Hepatocyte (in vitro differentiated cells): ENCODE results near the gene ZKSCAN4. TPM values are rescaled to one million over a fixed set of nuclear protein-coding genes. Genes with fewer than 3 reads are reported as not detected.

ENCODE experiments used
- DNase-seq: peaks from one replicate; pipeline ENCODE4 v3.0.0-alpha.2; 2016; ENCODE audit warnings: low spot score
- H2AFZ ChIP-seq: fragments of 200-600 bp; sonication (generic); 2 replicates; pipeline ENCODE4 v1.6.0; 2016; ENCODE audit warnings: antibody characterized with exemption, mild to moderate bottlenecking
- H3K27ac ChIP-seq: fragments of 200-600 bp; sonication (generic); 2 replicates; pipeline ENCODE4 v1.5.1; 2016; ENCODE audit warnings: mild to moderate bottlenecking
- H3K27me3 ChIP-seq: fragments of 200-600 bp; sonication (generic); 2 replicates; pipeline ENCODE4 v1.6.1; 2016
- H3K36me3 ChIP-seq: fragments of 200-600 bp; sonication (generic); replicated peaks from 2 replicates; pipeline ENCODE4 v1.5.1; 2016; ENCODE audit warnings: low read depth; ENCODE audit not compliant: insufficient read depth
- H3K4me1 ChIP-seq: fragments of 200-600 bp; sonication (generic); 2 replicates; pipeline ENCODE4 v1.5.1; 2016; ENCODE audit warnings: mild to moderate bottlenecking, moderate library complexity; ENCODE audit not compliant: insufficient read depth
- H3K4me2 ChIP-seq: fragments of 200-600 bp; sonication (generic); 2 replicates; pipeline ENCODE4 v1.6.0; 2016
- H3K4me3 ChIP-seq: fragments of 200-600 bp; sonication (generic); 2 replicates; pipeline ENCODE4 v1.5.1; 2016; ENCODE audit warnings: mild to moderate bottlenecking
- H3K79me2 ChIP-seq: fragments of 200-600 bp; sonication (generic); 2 replicates; pipeline ENCODE4 v1.6.0; 2017; ENCODE audit warnings: mild to moderate bottlenecking
- H3K9me2 ChIP-seq: fragments of 200-600 bp; sonication (generic); replicated peaks from 2 replicates; pipeline ENCODE4 v1.6.0; 2017; ENCODE audit warnings: mild to moderate bottlenecking; ENCODE audit not compliant: insufficient read depth
- H3K9me3 ChIP-seq: fragments of 200-600 bp; sonication (generic); 2 replicates; pipeline ENCODE4 v1.5.1; 2016; ENCODE audit warnings: low read depth, mild to moderate bottlenecking
- H4K20me1 ChIP-seq: fragments of 200-600 bp; sonication (generic); 2 replicates; pipeline ENCODE4 v1.6.0; 2016; ENCODE audit warnings: mild to moderate bottlenecking; ENCODE audit not compliant: insufficient read depth, poor library complexity, severe bottlenecking
- CTCF ChIP-seq: fragments of 200-600 bp; sonication (generic); IDR thresholded peaks from 2 replicates; pipeline ENCODE4 v1.5.1; 2016; ENCODE audit warnings: antibody characterized with exemption, mild to moderate bottlenecking; ENCODE audit not compliant: poor library complexity
- EZH2 ChIP-seq: fragments of 200-600 bp; sonication (generic); IDR thresholded peaks from 2 replicates; pipeline ENCODE4 v1.6.1; 2016; ENCODE audit warnings: antibody characterized with exemption, mild to moderate bottlenecking, borderline replicate concordance
- EZH2phosphoT487 ChIP-seq: fragments of 200-600 bp; sonication (generic); IDR thresholded peaks from one replicate; pipeline ENCODE4 v1.6.1; 2018; ENCODE audit warnings: antibody characterized with exemption, mild to moderate bottlenecking, low read depth, moderate library complexity; ENCODE audit not compliant: unreplicated experiment, severe bottlenecking
- WGBS: methylation state at CpG from one replicate; pipeline ENCODE4 v1.1.6; 2016; ENCODE audit warnings: low lambda C conversion rate; ENCODE audit errors: missing lambda C conversion rate; 5-methylcytosine and 5-hydroxymethylcytosine counted together
- polyA plus RNA-seq: library from polyadenylated mRNA; unstranded; fragments of >200 nt; fragmentation: Nextera tagmentation; extraction: Ambion mirVana; gene quantifications from 2 replicates; pipeline ENCODE4 v1.2.1, GENCODE V29; 2016
- total RNA-seq: library from RNA; depleted of rRNA; stranded (reverse); fragments of >200 nt; gene quantifications from 2 replicates; pipeline ENCODE4 v1.2.3, GENCODE V29; 2014

ZKSCAN4 gene
- total and polyA plus RNA-seq, 2 experiments from 2014 or later = 3.1 to 4.3 TPM

- H3K4me1 ChIP-seq = peaks cover 11% of the 10 kb centered on the region
- DNase-seq = no peak
- H3K27ac ChIP-seq = no peak overlapping the region
- H4K20me1 ChIP-seq = no peaks in the 10 kb centered on the region
- peaks cover 93% of the 10 kb centered on the region for H3K27me3 ChIP-seq
- H3K36me3 ChIP-seq = no peaks in the 10 kb centered on the region
- H3K79me2 ChIP-seq = no peaks in the 10 kb centered on the region
- TF ChIP-seq EZH2phosphoT487 (no peak), EZH2 (no peak), CTCF (no peak)
- no peaks in the 10 kb centered on the region for H3K9me3 ChIP-seq
- no peaks in the 10 kb centered on the region for H3K9me2 ChIP-seq
- WGBS = 15% methylated on average over 16 of the region's 16 CpGs
- peak overlapping the region; percentile 74 for H2AFZ ChIP-seq
- peak overlapping the region; percentile 69 for H3K4me2 ChIP-seq
- peak overlapping the region; percentile 21 for H3K4me3 ChIP-seq
These were observed 40.1 kb downstream of the ZKSCAN4 start for GRCh38 chr6:28211840-28212509.

GRCh38 chr6:28209753-28210535 lies 42.1 kb downstream of the ZKSCAN4 start:
- TF ChIP-seq CTCF (no peak), EZH2 (no peak), EZH2phosphoT487 (no peak)
- peaks cover 96% of the 10 kb centered on the region for H3K27me3 ChIP-seq

GRCh38 chr6:28208111-28208659 lies 43.9 kb downstream of the ZKSCAN4 start:
- Histone ChIP-seq H3K36me3 (no peaks in the 10 kb centered on the region), H3K27ac (no peak overlapping the region), H2AFZ (peak overlapping the region; percentile 43), H3K4me3 (peak overlapping the region; percentile 5), H3K79me2 (no peaks in the 10 kb centered on the region), H4K20me1 (no peaks in the 10 kb centered on the region), H3K9me2 (no peaks in the 10 kb centered on the region), H3K27me3 (peaks cover 83% of the 10 kb centered on the region), H3K4me1 (peaks cover 12% of the 10 kb centered on the region), H3K9me3 (no peaks in the 10 kb centered on the region), H3K4me2 (peak overlapping the region; percentile 79)
- TF ChIP-seq EZH2 (peak; percentile 45), CTCF (no peak), EZH2phosphoT487 (peak; percentile 68)
- no peak for DNase-seq
- under 1% methylated on average over 23 of the region's 23 CpGs for WGBS

More at GRCh38 chr6:28209753-28210535, 42.1 kb downstream of the ZKSCAN4 start:
- WGBS = 74% methylated on average over 7 of the region's 7 CpGs
- Histone ChIP-seq H3K79me2 (no peaks in the 10 kb centered on the region), H3K4me3 (no peak overlapping the region), H2AFZ (no peak overlapping the region), H3K9me3 (no peaks in the 10 kb centered on the region), H3K36me3 (no peaks in the 10 kb centered on the region), H4K20me1 (no peaks in the 10 kb centered on the region), H3K4me2 (no peak overlapping the region), H3K9me2 (no peaks in the 10 kb centered on the region), H3K4me1 (peaks cover 12% of the 10 kb centered on the region), H3K27ac (no peak overlapping the region)
- DNase-seq = no peak
